Lung (tissue), 12 donors: ENCODE data around the gene CBL. TPM values are rescaled to one million over a fixed set of nuclear protein-coding genes. Genes with fewer than 3 reads are reported as not detected.
"Not testable (repeated sequence)": the region's sequence is repeated elsewhere in the genome, so short reads cannot be mapped to it uniquely, and the experiment has no call there.

ENCODE experiments used
- ATAC-seq: fragments of 200-7000 bp; cut with Tn5 transposase; one replicate; pipeline ENCODE4 v1.9.1; 2020; ENCODE audit warnings: moderate number of reproducible peaks; ENCODE audit not compliant: insufficient read depth, low FRiP score
- DNase-seq, 3 donors: peaks; one replicate each; pipeline ENCODE4 v3.0.0-alpha.2; 2013 to 2017
- H3K27ac ChIP-seq, 2 donors: one replicate each; pipeline ENCODE4 v1.5.1; 2013; ENCODE audit warnings: mild to moderate bottlenecking in 2 of 2, moderate library complexity in 2 of 2, control low read depth in 1 of 2, inconsistent platforms in 1 of 2, low read depth in 1 of 2, low read length in 1 of 2
- H3K27me3 ChIP-seq, 3 donors: one replicate each; pipeline ENCODE4 v1.5.1; 2013; ENCODE audit warnings: low read length in 2 of 3; ENCODE audit not compliant: control insufficient read depth in 3 of 3, insufficient read depth in 3 of 3
- H3K36me3 ChIP-seq, 4 donors: one replicate each; pipeline ENCODE4 v1.5.1; 2013; ENCODE audit warnings: low read length in 4 of 4, mild to moderate bottlenecking in 1 of 4, moderate library complexity in 1 of 4; ENCODE audit not compliant: control insufficient read depth in 4 of 4, insufficient read depth in 4 of 4
- H3K4me1 ChIP-seq, 5 donors: one replicate each; pipeline ENCODE4 v1.5.1; 2013; ENCODE audit warnings: low read length in 5 of 5, mild to moderate bottlenecking in 2 of 5, moderate library complexity in 1 of 5; ENCODE audit not compliant: control insufficient read depth in 5 of 5, insufficient read depth in 5 of 5
- H3K4me3 ChIP-seq: one replicate; pipeline ENCODE4 v1.5.1; 2013; ENCODE audit warnings: mild to moderate bottlenecking, control low read depth, moderate library complexity
- H3K9ac ChIP-seq, 2 donors: one replicate each; pipeline ENCODE4 v1.5.1; 2013; ENCODE audit warnings: low read length in 2 of 2, control low read depth in 1 of 2; ENCODE audit not compliant: insufficient read depth in 1 of 2
- H3K9me3 ChIP-seq, 4 donors: one replicate each; pipeline ENCODE4 v1.5.1; 2013; ENCODE audit warnings: low read length in 3 of 4, mild to moderate bottlenecking in 1 of 4, moderate library complexity in 1 of 4; ENCODE audit not compliant: control insufficient read depth in 4 of 4, insufficient read depth in 3 of 4
- CTCF ChIP-seq: IDR thresholded peaks from 2 replicates; pipeline ENCODE4 v1.5.1; 2012; ENCODE audit warnings: mild to moderate bottlenecking; ENCODE audit errors: control extremely low read depth, extremely low read depth
- WGBS, 2 donors: extraction: QIAGEN DNeasy Blood & Tissue Kit; methylation state at CpG; one replicate each; pipeline ENCODE4 v1.1.7; 2013; 5-methylcytosine and 5-hydroxymethylcytosine counted together
- polyA plus RNA-seq, 2 donors: library from polyadenylated mRNA; stranded (reverse); fragments of 200-250 nt; gene quantifications; one replicate each; pipeline ENCODE4 v1.2.1, GENCODE V29; 2013
- total RNA-seq, 2 donors: library from RNA; depleted of rRNA in 1 of 2; stranded (reverse); fragments of >200 nt in 1 of 2; gene quantifications; one replicate each; pipeline ENCODE4 v1.2.1, GENCODE V29; 2014 to 2021
- donor health status: control.
- donor health status: control.
- donor health status: Bipolar disorder and iron deficiency.
- donor health status: healthy.
- donor health status: DM: yes; HTN: yes; CAD: no.

The CBL gene
- total and polyA plus RNA-seq, 4 donors = 8.7 to 25.1 (median 16.1) TPM

GRCh38 chr11:119195680-119196079, 10.5 kb upstream of the CBL start:
- WGBS, 2 donors = 39 to 44% methylated on average over 6 of the region's 6 CpGs
- no peaks in the 10 kb centered on the region for H3K36me3 ChIP-seq
- DNase-seq (peak in 1 of 3 donors; percentile 36), ATAC-seq (peak; percentile 80)
- H3K9ac ChIP-seq = no peak overlapping the region
- no peaks in the 10 kb centered on the region for H3K9me3 ChIP-seq
- no peak overlapping the region for H3K27ac ChIP-seq
- H3K4me3 ChIP-seq = no peak overlapping the region
- TF ChIP-seq CTCF = no peak
- no peaks in the 10 kb centered on the region for H3K27me3 ChIP-seq
- peaks cover 0 to 2% (median 0%) of the 10 kb centered on the region in 5 donors for H3K4me1 ChIP-seq

- no peak overlapping the region for H3K4me3 ChIP-seq
- WGBS, 2 donors = 37 to 41% methylated on average over 5 of the region's 5 CpGs
- no peak overlapping the region for H3K9ac ChIP-seq
- peak; percentile 69 to 87 (median 84) for DNase-seq
- peaks cover 0 to 2% (median 0%) of the 10 kb centered on the region in 5 donors for H3K4me1 ChIP-seq
- peak; percentile 67 for TF ChIP-seq CTCF
- peak; percentile 82 for ATAC-seq
- no peaks in the 10 kb centered on the region for H3K9me3 ChIP-seq
- H3K27ac ChIP-seq = peak overlapping the region in 1 of 2 donors; percentile 1
- no peaks in the 10 kb centered on the region for H3K27me3 ChIP-seq
- no peaks in the 10 kb centered on the region for H3K36me3 ChIP-seq
These were observed 9.2 kb upstream of the CBL start for GRCh38 chr11:119196833-119197483.

- 88 to 95% methylated on average over 6 of the region's 6 CpGs for WGBS, 2 donors
- no peak for ATAC-seq
- Histone ChIP-seq H3K27ac (no peak overlapping the region), H3K36me3 (no peaks in the 10 kb centered on the region), H3K9ac (no peak overlapping the region), H3K9me3 (no peaks in the 10 kb centered on the region), H3K27me3 (no peaks in the 10 kb centered on the region), H3K4me1 (peaks cover 0 to 2% (median 0%) of the 10 kb centered on the region in 5 donors), H3K4me3 (no peak overlapping the region)
- no peak for DNase-seq
- no peak for TF ChIP-seq CTCF
These were observed 7.2 kb upstream of the CBL start for GRCh38 chr11:119198925-119199324.

GRCh38 chr11:119201236-119201635, 4.9 kb upstream of the CBL start:
- not testable (repeated sequence) for DNase-seq, ATAC-seq, H3K4me1 ChIP-seq, H3K9me3 ChIP-seq, H3K36me3 ChIP-seq, H3K4me3 ChIP-seq, H3K9ac ChIP-seq, H3K27ac ChIP-seq, H3K27me3 ChIP-seq
- 90 to 91% methylated on average over 5 of the region's 5 CpGs for WGBS, 2 donors
